ENCODE measurements around the gene EPHA1.

DNA sequence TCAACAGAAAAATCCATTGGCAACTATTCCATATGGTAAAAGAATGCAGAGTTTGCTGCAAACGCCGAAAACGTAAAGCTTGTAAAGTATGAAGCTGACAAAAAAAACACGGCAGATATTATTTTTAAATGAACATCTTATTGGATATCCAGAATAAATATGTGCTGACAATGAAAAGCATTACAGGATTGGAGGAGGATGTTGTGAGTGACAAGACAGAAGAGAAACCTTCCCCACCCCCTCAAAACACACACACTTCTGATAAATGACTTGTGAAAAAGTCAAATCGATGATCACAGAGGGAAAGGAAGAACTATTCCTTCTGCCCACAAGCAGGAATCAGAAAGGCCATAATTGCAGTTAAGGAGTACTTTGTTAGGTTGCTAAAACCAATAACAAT is 60.7 kb downstream of the EPHA1 start:
- TF ChIP-seq, protein P1, sequence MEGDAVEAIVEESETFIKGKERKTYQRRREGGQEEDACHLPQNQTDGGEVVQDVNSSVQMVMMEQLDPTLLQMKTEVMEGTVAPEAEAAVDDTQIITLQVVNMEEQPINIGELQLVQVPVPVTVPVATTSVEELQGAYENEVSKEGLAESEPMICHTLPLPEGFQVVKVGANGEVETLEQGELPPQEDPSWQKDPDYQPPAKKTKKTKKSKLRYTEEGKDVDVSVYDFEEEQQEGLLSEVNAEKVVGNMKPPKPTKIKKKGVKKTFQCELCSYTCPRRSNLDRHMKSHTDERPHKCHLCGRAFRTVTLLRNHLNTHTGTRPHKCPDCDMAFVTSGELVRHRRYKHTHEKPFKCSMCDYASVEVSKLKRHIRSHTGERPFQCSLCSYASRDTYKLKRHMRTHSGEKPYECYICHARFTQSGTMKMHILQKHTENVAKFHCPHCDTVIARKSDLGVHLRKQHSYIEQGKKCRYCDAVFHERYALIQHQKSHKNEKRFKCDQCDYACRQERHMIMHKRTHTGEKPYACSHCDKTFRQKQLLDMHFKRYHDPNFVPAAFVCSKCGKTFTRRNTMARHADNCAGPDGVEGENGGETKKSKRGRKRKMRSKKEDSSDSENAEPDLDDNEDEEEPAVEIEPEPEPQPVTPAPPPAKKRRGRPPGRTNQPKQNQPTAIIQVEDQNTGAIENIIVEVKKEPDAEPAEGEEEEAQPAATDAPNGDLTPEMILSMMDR (IDR thresholded peaks at IDR 0.05), result no peak
- TF ChIP-seq POLR2A (IDR thresholded peaks at IDR 0.05), result no peak

All from body of pancreas (tissue), 4 donors.